Testis (tissue), 3 donors: ENCODE measurements around the gene ACSM5. TPM values are rescaled to one million over a fixed set of nuclear protein-coding genes. Genes with fewer than 3 reads are reported as not detected.

Experiments used
- polyA plus RNA-seq: library from polyadenylated mRNA; stranded (reverse); fragments of 350-450 nt; fragmentation: Illumina TruSeq; extraction: RNeasy Lipid Tissue Mini Kit (QIAGEN cat#74804); gene quantifications from one replicate; pipeline ENCODE4 v1.2.3, GENCODE V29; 2014; ENCODE audit warnings: low read depth, low replicate concordance; ENCODE audit not compliant: insufficient read depth
- total RNA-seq, 2 donors: library from RNA; depleted of rRNA; stranded (reverse); fragments of >200 nt; gene quantifications; one replicate each; pipeline ENCODE4 v1.2.3, GENCODE V29; 2016

The ACSM5 gene
- total and polyA plus RNA-seq, 3 donors from 2014 or later: 2.4 to 5.6 (median 5.3) TPM

Other genes starting within 250 kb of the ACSM5 start
- under 1 TPM; 0.31 to 0.56 TPM for gene GP2, start 82.0 kb upstream of the ACSM5 start, total RNA-seq
- gene GP2, start 82.0 kb upstream of the ACSM5 start, polyA plus RNA-seq: 0.45 TPM
- gene UMOD, start 56.8 kb upstream of the ACSM5 start, total RNA-seq: 1 to 10 TPM in 1 of 2 donors, under 1 TPM in 1; 0.43 to 3.8 TPM
- gene UMOD, start 56.8 kb upstream of the ACSM5 start, polyA plus RNA-seq: 0.99 TPM
- gene PDILT, start 4.8 kb upstream of the ACSM5 start, total RNA-seq: 10 to 100 TPM in 1 of 2 donors, 1 to 10 TPM in 1; 5.8 to 10.1 TPM
- 26.8 TPM for gene PDILT, start 4.8 kb upstream of the ACSM5 start, polyA plus RNA-seq
- under 1 TPM in 1 of 2 donors, not detected in 1; 0.12 TPM for gene ACSM2A, start 42.0 kb downstream of the ACSM5 start, total RNA-seq
- 0.28 TPM for gene ACSM2A, start 42.0 kb downstream of the ACSM5 start, polyA plus RNA-seq
- under 1 TPM; 0.37 to 0.94 TPM for gene ACSM2B, start 166.8 kb downstream of the ACSM5 start, total RNA-seq
- 0.54 TPM for gene ACSM2B, start 166.8 kb downstream of the ACSM5 start, polyA plus RNA-seq